Thymus (tissue), 11 donors: ENCODE results near the gene PRC1. TPM values are rescaled to one million over a fixed set of nuclear protein-coding genes. Genes with fewer than 3 reads are reported as not detected.

Source experiments
- DNase-seq, 9 donors: peaks; one replicate each; pipeline ENCODE4 v3.0.0-alpha.2; 2013; ENCODE audit warnings: low spot score in 9 of 9, low read depth in 6 of 9, missing footprints in 1 of 9
- H3K27ac ChIP-seq, 2 donors: one replicate each; pipeline ENCODE4 v1.5.1; 2013; ENCODE audit warnings: control low read depth in 1 of 2, low read depth in 1 of 2, low read length in 1 of 2, mild to moderate bottlenecking in 1 of 2, moderate library complexity in 1 of 2
- H3K27me3 ChIP-seq, 2 donors: one replicate each; pipeline ENCODE4 v1.5.1; 2013; ENCODE audit warnings: low read length in 1 of 2; ENCODE audit not compliant: control insufficient read depth in 2 of 2, insufficient read depth in 1 of 2
- H3K36me3 ChIP-seq, 2 donors: one replicate each; pipeline ENCODE4 v1.5.1; 2013; ENCODE audit warnings: low read length in 1 of 2, mild to moderate bottlenecking in 1 of 2, moderate library complexity in 1 of 2; ENCODE audit not compliant: control insufficient read depth in 2 of 2, insufficient read depth in 2 of 2
- H3K4me1 ChIP-seq, 2 donors: one replicate each; pipeline ENCODE4 v1.5.1; 2013; ENCODE audit warnings: low read length in 2 of 2; ENCODE audit not compliant: control insufficient read depth in 2 of 2, insufficient read depth in 2 of 2
- H3K4me3 ChIP-seq, 2 donors: one replicate each; pipeline ENCODE4 v1.5.1; 2013; ENCODE audit warnings: low read length in 2 of 2, control low read depth in 1 of 2, mild to moderate bottlenecking in 1 of 2
- H3K9me3 ChIP-seq, 2 donors: one replicate each; pipeline ENCODE4 v1.5.1; 2013; ENCODE audit warnings: low read length in 1 of 2, mild to moderate bottlenecking in 1 of 2; ENCODE audit not compliant: control insufficient read depth in 2 of 2, insufficient read depth in 1 of 2
- WGBS: extraction: QIAGEN DNeasy Blood & Tissue Kit; methylation state at CpG from one replicate; pipeline ENCODE4 v1.1.7; 2013; 5-methylcytosine and 5-hydroxymethylcytosine counted together
- polyA plus RNA-seq: library from polyadenylated mRNA; stranded (reverse); fragments of 200-250 nt; gene quantifications from one replicate; pipeline ENCODE4 v1.2.3, GENCODE V29; 2013
- total RNA-seq: library from RNA; stranded (reverse); fragments of 120-200 nt; gene quantifications from one replicate; pipeline ENCODE4 v1.2.4, GENCODE V29; 2013
- donor health status: healthy.

PRC1 gene
- total and polyA plus RNA-seq, 2 donors, result 18.7 to 90.9 TPM

GRCh38 chr15:90934949-90935751 lies 59.2 kb downstream of the PRC1 start, which contains the start of gene UNC45A:
UNC45A (plus strand) TSS chr15:90935285; CDS start chr15:90935325, 40 bp downstream.
- Histone ChIP-seq H3K36me3 (peaks cover 15 to 16% of the 10 kb centered on the region in 2 donors), H3K27me3 (no peaks in the 10 kb centered on the region), H3K4me1 (peaks cover 28 to 50% of the 10 kb centered on the region in 2 donors), H3K4me3 (peak within 1 kb of the TSS; percentile 62 to 74), H3K27ac (peak within 1 kb of the TSS; percentile 88 to 94), H3K9me3 (peaks cover 0 to 4% of the 10 kb centered on the region in 2 donors)
- peak in 8 of 9 donors; percentile 79 to 98 (median 94) for DNase-seq
- WGBS, result 2% methylated on average over 65 of the region's 65 CpGs

- Histone ChIP-seq H3K27me3 (no peaks in the 10 kb centered on the region), H3K36me3 (peaks cover 8% of the 10 kb centered on the region in 2 donors), H3K27ac (peak overlapping the region; percentile 88 to 94), H3K9me3 (peaks cover 0 to 4% of the 10 kb centered on the region in 2 donors), H3K4me3 (peak overlapping the region; percentile 62 to 74), H3K4me1 (peaks cover 29 to 50% of the 10 kb centered on the region in 2 donors)
- WGBS, result 2% methylated on average over 19 of the region's 19 CpGs
- DNase-seq, result peak in 8 of 9 donors; percentile 68 to 92 (median 84)
These were observed 59.9 kb downstream of the PRC1 start for GRCh38 chr15:90934256-90934948.

- peaks cover 1 to 6% of the 10 kb centered on the region in 2 donors for H3K36me3 ChIP-seq
- no peaks in the 10 kb centered on the region for H3K27me3 ChIP-seq
- no peak overlapping the region for H3K27ac ChIP-seq
- DNase-seq, result no peak
- WGBS, result 79% methylated on average over 1 of the region's 1 CpG
- H3K9me3 ChIP-seq, result peaks cover 0 to 4% of the 10 kb centered on the region in 2 donors
- peaks cover 32 to 54% of the 10 kb centered on the region in 2 donors for H3K4me1 ChIP-seq
- no peak overlapping the region for H3K4me3 ChIP-seq
These were observed 61.0 kb downstream of the PRC1 start for GRCh38 chr15:90933301-90933700.

- peak overlapping the region in 1 of 2 donors; percentile 89 for H3K27ac ChIP-seq
- H3K9me3 ChIP-seq, result peaks cover 0 to 4% of the 10 kb centered on the region in 2 donors
- H3K36me3 ChIP-seq, result peaks cover 0 to 4% of the 10 kb centered on the region in 2 donors
- peak overlapping the region; percentile 57 for H3K4me3 ChIP-seq
- 24% methylated on average over 5 of the region's 5 CpGs for WGBS
- DNase-seq, result no peak
- no peaks in the 10 kb centered on the region for H3K27me3 ChIP-seq
- peaks cover 32 to 54% of the 10 kb centered on the region in 2 donors for H3K4me1 ChIP-seq
These were observed 61.7 kb downstream of the PRC1 start for GRCh38 chr15:90932660-90932991.

- under 1% methylated on average over 52 of the region's 52 CpGs for WGBS
- H3K27me3 ChIP-seq, result no peaks in the 10 kb centered on the region
- peaks cover 0 to 4% of the 10 kb centered on the region in 2 donors for H3K36me3 ChIP-seq
- peaks cover 0 to 4% of the 10 kb centered on the region in 2 donors for H3K9me3 ChIP-seq
- peaks cover 32 to 54% of the 10 kb centered on the region in 2 donors for H3K4me1 ChIP-seq
- peak within 1 kb of the TSS; percentile 89 to 90 for H3K27ac ChIP-seq
- DNase-seq, result peak; percentile 76 to 95 (median 87)
- H3K4me3 ChIP-seq, result peak within 1 kb of the TSS; percentile 57
These were observed 62.3 kb downstream of the PRC1 start, which contains the start of gene HDDC3 for GRCh38 chr15:90931828-90932659. HDDC3 (minus strand) TSS chr15:90932549; CDS start chr15:90932540, 9 bp downstream.

GRCh38 chr15:90931575-90931827 lies 62.8 kb downstream of the PRC1 start:
- no peaks in the 10 kb centered on the region for H3K36me3 ChIP-seq
- peaks cover 0 to 4% of the 10 kb centered on the region in 2 donors for H3K9me3 ChIP-seq
- peak overlapping the region; percentile 57 for H3K4me3 ChIP-seq
- WGBS, result 18% methylated on average over 6 of the region's 6 CpGs
- no peak for DNase-seq
- no peaks in the 10 kb centered on the region for H3K27me3 ChIP-seq
- peak overlapping the region; percentile 62 to 89 for H3K27ac ChIP-seq
- H3K4me1 ChIP-seq, result peaks cover 32 to 54% of the 10 kb centered on the region in 2 donors

- DNase-seq, result peak in 1 of 9 donors; percentile 23
- H3K27ac ChIP-seq, result peak overlapping the region; percentile 89 to 95
- H3K9me3 ChIP-seq, result peaks cover 0 to 4% of the 10 kb centered on the region in 2 donors
- H3K27me3 ChIP-seq, result no peaks in the 10 kb centered on the region
- H3K4me1 ChIP-seq, result peaks cover 29 to 49% of the 10 kb centered on the region in 2 donors
- H3K4me3 ChIP-seq, result no peak overlapping the region
- no peaks in the 10 kb centered on the region for H3K36me3 ChIP-seq
- 81% methylated on average over 15 of the region's 15 CpGs for WGBS
These were observed 63.3 kb downstream of the PRC1 start for GRCh38 chr15:90930861-90931574.

GRCh38 chr15:90929246-90930019 lies 64.9 kb downstream of the PRC1 start:
- no peaks in the 10 kb centered on the region for H3K27me3 ChIP-seq
- H3K36me3 ChIP-seq, result no peaks in the 10 kb centered on the region
- peak overlapping the region; percentile 94 to 95 for H3K27ac ChIP-seq
- WGBS, result 48% methylated on average over 21 of the region's 21 CpGs
- H3K4me3 ChIP-seq, result peak overlapping the region; percentile 74 to 82
- peaks cover 18 to 37% of the 10 kb centered on the region in 2 donors for H3K4me1 ChIP-seq
- DNase-seq, result peak in 1 of 9 donors; percentile 49
- H3K9me3 ChIP-seq, result no peaks in the 10 kb centered on the region
